Astrocyte of the hippocampus (primary cell): ENCODE data around the gene L3MBTL4.

Experiments
- DNase-seq: peaks from one replicate; pipeline ENCODE4 v3.0.0; 2011; ENCODE audit warnings: low read depth, low spot score

Gene L3MBTL4

GRCh38 chr18:5995626-5996025, 419.1 kb downstream of the L3MBTL4 start:
- DNase-seq, result no peak

GRCh38 chr18:5993938-5994337, 420.8 kb downstream of the L3MBTL4 start:
- DNase-seq, result no peak

GRCh38 chr18:5992381-5992780, 422.3 kb downstream of the L3MBTL4 start:
- no peak for DNase-seq

DNA sequence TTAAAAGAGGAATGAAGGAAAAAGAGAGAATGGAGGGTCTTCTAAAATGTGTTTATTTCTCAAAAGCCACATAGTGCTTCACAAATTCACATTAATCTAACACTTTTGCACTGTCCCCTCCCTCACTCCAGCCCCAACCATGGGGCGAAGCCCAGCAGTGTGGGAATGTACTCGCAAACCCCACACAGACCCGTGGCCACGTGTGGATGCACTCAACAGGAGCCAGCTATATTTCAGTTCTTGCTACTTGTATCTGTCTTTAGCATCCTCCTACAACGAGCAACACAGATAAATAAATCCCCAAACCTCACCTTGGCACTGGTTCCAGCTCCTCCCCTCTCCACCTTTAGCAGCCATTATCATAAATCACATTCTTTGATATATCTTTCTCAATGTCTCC, 427.5 kb downstream of the L3MBTL4 start:
- DNase-seq, result no peak

- DNase-seq, result no peak
These were observed 428.3 kb downstream of the L3MBTL4 start for GRCh38 chr18:5986257-5986931.

GRCh38 chr18:5984245-5984644, 430.5 kb downstream of the L3MBTL4 start:
- no peak for DNase-seq

DNA sequence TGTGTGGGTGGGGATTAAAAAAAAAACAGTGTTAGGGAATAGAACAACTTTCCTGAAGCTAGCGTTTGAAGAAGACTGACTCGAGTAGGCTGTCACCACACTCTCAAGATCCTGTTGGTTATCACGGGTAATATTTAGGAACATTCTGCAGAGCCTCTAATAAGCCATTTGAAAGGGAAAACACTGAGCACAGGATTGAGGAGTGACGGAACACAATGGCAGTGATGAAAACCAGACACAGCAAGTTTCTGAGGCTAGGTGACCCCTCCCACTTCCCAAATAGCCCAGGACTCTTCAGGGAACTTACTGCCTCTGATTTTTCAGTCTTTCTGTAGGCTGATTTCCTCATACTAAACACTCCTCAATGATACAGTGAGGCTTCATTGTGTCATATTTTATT, 431.2 kb downstream of the L3MBTL4 start:
- DNase-seq, result no peak

DNA sequence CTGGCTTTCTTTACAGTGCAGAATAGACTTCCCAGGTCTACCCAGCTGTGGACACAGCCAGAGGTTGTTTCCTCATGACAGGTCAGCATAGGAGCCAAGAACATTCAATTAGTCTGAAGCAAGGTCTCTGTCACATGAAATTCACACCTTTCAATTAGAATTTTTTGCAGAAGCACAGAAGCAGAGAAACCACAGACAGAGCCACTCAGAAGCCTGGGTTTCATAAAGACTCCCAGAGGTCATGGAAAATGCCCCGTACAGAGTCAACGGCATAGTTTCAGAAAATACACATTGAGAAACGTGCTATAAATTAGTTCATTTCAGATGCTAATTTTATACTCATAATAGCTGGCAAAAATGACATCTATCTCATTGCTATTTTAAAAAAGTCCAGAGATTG, 432.4 kb downstream of the L3MBTL4 start:
- DNase-seq, result no peak

DNA sequence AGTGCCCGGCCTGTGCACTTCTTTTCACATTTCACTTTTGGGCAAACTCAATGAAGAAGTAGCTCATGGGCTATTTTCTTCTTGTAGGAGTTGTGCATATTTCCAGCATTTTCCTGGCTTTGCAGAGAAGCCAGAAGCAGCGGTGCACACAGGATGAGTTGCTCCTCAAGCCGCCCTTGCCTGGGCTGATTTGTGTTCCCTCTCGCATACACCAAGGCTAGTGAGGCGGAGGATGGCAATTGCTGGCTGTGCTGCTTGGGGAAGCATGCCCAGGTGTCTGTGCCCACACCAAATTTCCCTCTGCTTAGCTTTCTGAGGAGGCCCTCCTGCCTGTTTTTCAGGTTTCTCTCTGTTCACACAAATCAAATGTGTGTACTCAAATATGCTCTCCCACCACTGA, 434.0 kb downstream of the L3MBTL4 start:
- DNase-seq, result no peak

DNA sequence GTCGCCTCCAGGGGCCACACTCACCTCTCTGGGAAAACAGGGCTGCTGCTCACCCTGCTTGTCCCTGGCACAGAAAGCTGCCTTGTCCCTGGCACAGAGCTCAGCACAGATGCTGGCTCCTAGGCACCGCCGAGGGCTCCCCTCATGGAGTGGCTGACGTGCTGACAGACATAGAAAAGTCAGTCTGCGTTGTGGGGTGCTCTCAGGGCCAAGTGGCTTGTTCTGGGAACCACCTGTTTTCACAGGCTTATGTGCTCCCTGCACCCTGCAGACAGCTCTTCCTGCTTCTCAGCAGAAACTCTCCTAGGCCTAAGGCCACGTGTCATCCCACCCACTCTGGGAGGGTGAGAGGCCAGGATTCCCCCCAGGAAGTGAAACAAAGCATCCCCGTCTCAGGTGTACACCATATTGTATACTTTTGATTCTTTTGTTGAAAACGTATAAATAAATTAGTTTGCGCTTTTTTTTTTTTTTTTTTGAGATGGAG, 434.7 kb downstream of the L3MBTL4 start:
- no peak for DNase-seq

GRCh38 chr18:5979176-5979888, 435.4 kb downstream of the L3MBTL4 start:
- no peak for DNase-seq

- no peak for DNase-seq
These were observed 437.7 kb downstream of the L3MBTL4 start for GRCh38 chr18:5977022-5977421.

- DNase-seq, result peak; percentile 87
These were observed 439.4 kb downstream of the L3MBTL4 start for GRCh38 chr18:5975111-5976002.

DNA sequence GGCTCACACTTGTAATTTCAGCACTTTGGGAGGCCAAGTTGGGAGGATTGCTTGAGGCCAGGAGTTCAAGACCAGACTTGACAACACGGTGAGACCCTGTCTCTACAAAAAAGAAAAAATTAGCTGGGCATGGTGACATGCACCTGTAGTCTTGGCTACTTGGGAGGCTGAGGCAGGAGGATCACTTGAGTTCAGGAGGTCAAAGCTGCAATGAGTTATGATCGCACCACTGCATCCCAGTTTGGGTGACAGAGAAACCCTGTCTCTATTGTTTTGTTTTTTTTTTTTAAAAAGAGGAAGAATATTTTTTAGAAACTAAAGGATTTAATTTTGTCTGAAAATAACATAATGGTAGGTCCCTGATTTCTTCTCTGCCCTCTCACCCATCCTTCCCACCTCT, 440.0 kb downstream of the L3MBTL4 start:
- DNase-seq, result no peak

DNA sequence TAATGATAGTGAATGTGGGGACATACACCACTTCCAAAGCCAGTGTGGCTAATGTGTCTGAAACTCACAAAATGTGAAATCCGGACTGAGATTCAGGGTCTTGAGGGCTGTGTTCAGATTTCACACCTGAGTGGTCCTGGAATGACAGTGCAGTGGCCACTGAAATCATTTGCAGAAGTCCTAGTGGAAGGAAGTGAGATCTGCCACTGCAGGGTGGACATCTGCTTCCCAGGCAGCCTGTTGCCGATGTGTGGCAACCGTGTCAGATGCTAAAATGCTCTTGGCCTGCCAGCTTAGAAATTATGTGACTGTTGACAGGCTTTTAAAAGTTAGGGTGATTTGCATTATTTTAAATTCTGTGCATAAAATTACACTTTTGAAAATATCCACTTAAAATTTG, 441.6 kb downstream of the L3MBTL4 start:
- no peak for DNase-seq

DNA sequence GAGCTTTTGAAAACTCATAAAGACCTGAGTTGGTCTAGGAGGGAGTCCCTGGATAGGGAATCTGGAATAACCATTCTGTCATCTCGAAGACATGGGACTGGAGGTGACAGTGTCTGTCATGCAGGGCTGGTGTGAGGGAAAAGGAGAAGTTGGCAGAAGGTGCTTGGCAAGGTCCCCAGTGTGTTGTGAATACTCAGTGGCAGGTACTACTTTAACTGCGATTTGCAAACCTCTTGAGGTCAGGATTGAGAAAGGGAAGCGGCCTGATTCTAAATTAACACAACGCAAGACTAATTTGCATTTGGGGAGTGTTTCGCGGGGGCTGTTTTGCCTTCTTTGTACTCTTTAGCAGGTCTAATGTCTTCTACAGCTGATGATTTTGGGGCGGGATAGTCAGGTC, 442.4 kb downstream of the L3MBTL4 start:
- no peak for DNase-seq

DNA sequence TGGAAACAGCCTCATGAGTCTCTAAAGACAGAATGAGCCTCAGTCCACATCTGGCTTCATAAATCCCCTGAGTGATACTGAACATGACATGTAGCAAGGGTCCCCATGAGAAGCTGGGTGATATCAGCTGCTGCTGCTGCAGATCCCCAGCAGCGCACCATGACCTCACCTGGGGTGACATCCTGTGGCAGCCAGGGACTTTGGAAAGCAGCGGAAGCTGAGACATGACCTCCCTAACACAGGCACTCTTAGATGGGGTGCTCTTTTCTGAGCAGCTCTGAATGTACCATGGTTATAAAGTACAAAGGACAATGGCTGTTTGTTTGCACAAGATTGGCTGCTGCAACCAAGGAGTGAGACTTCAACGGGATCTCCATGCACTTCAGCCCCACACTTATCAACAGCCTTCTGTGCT, 444.7 kb downstream of the L3MBTL4 start:
- DNase-seq, result no peak

GRCh38 chr18:5969355-5969988, 445.2 kb downstream of the L3MBTL4 start:
- DNase-seq, result no peak

DNA sequence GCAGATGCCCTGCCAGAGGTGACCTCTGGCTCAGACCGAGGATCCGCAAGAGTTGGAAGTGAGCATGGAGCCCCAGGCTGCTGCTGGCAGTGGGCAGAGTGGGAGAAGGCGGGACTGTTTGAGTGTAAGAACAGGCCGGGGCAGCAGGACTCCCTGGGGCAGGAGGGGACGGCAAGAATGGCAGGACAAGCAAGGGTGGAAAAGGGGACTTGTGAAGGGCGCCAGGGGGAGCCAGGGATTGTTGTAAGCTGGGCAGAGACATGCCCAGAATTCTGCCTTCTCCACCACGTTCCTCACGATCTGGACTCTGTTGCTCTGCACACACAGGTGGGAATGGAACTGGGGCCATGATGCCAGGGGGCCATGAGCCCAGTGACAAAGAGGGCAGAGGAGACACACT, 447.0 kb downstream of the L3MBTL4 start:
- no peak for DNase-seq

DNA sequence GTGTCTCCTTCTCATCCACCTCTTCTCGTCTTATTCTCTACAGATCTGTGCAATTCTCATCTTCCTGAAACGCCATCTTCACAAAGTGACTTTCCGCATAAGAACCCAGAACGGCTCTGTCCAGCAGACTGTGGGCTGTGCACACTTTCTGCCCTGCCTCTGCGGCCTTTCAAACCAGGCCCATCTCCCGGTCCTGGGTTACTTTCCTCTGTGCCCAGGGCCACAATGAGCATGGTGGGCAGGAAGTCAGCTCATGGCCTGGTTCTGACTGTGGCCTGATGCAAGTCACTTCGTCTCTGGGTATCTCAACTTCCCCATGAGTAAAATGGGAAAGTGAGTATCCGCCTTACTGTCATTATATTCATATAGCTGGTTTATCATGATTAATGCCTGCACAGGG, 447.7 kb downstream of the L3MBTL4 start:
- DNase-seq, result no peak

DNA sequence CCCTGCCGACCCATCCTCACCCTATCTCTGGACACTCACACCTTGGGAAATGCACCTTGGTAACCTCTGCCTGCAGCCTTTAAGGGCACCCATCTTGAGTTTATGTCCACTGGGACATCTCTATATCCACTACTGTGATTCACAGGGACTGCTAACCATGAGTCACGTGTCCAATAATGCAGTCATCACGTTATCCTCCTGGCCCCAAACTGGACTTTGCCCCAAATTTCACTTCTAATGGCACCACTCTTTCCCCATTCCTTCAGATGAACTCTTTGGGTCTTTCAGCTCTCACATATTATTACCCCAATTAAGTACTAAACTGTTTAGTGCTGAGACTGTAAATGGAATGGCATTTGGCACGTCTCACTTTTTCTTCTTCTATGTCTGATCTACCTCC, 448.2 kb downstream of the L3MBTL4 start:
- no peak for DNase-seq

DNA sequence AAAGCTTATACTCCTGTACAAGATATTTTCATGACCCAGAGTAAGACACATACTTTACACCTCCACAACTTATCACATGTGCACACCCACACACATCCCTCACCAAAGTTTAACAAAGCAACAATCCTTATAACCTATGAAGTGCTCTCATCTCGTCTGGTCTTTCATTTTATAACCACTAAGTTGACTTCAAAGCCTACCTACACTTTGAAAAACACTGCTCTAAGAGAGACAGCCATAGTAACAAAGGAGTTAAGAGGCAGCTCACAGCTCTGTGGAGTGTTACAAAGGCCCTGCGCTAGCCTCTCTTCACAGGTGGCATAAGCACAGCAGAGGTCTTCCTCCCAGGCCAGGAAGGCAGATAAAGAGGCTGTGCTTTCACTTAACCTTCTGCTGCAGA, 449.7 kb downstream of the L3MBTL4 start:
- DNase-seq, result no peak
